Brain microvascular endothelial cell (primary cell): ENCODE data around the gene SORBS1.

ENCODE experiments used
- DNase-seq: peaks from one replicate; pipeline ENCODE4 v3.0.0-alpha.2; 2020
- H3K27ac ChIP-seq: fragments of 250-450 bp; sonication (Bioruptor Pico); 2 replicates; pipeline ENCODE4 v1.5.1; 2020; ENCODE audit warnings: mild to moderate bottlenecking, moderate library complexity
- H3K27me3 ChIP-seq: fragments of 250-450 bp; sonication (Bioruptor Pico); replicated peaks from 2 replicates; pipeline ENCODE4 v1.5.1; 2020; ENCODE audit warnings: mild to moderate bottlenecking
- H3K36me3 ChIP-seq: fragments of 250-450 bp; sonication (Bioruptor Pico); replicated peaks from 2 replicates; pipeline ENCODE4 v1.5.1; 2020; ENCODE audit warnings: mild to moderate bottlenecking
- H3K4me3 ChIP-seq: 2 replicates; pipeline ENCODE4 v1.5.1; 2011; ENCODE audit warnings: low read depth, mild to moderate bottlenecking, control low read depth, low read length, moderate library complexity
- in situ Hi-C: cut with HindIII; loops from 2 replicates; pipeline ENCODE4 v1.10.0; 2017; ENCODE audit warnings: low sequenced_read_pairs, low pct_ligation_motif_present
- TF ChIP-seq, protein P1 (sequence below): IDR thresholded peaks from 2 replicates; pipeline ENCODE4 v1.5.1; 2011; ENCODE audit warnings: low read depth, mild to moderate bottlenecking, moderate library complexity, low read length, control low read depth, inconsistent platforms; ENCODE audit errors: missing control alignments

Gene SORBS1

DNA sequence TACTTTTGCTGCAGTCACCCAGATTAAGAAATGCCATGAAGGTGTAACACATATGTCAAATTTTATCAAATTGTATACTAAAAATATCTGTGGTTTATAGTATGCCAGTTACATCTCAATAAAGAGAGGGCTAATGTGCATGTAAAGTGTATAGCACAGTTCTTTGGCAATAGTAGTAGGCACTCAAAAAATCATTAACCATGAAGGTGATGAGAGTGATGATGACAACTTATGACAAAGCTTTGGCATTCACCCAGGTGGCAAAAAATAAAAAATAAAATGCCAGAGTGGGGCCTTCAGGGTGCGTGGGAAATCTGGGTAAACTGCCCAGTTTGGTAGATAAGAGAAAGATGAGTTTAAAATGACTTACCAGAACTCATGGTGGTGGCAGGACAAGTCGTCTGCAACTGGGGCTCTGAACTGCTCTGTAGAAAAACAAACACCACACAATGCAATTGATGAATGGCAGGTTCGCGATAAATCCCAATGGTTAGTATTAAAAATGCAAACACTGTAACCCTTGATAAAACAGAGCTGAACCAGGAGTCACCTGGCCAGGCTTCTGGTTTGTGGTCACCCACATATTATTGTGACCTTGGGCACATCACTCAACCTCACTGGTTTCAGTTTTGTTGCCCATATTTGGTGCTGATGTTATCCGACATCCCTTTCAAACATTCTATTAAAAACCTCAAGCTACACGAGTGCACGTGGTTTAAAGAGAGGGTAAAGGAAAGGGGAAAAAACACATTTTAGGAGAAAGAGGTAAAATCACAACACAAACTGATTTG is 120.2 kb downstream of the SORBS1 start:
- no peak for DNase-seq
- TF ChIP-seq, protein P1, sequence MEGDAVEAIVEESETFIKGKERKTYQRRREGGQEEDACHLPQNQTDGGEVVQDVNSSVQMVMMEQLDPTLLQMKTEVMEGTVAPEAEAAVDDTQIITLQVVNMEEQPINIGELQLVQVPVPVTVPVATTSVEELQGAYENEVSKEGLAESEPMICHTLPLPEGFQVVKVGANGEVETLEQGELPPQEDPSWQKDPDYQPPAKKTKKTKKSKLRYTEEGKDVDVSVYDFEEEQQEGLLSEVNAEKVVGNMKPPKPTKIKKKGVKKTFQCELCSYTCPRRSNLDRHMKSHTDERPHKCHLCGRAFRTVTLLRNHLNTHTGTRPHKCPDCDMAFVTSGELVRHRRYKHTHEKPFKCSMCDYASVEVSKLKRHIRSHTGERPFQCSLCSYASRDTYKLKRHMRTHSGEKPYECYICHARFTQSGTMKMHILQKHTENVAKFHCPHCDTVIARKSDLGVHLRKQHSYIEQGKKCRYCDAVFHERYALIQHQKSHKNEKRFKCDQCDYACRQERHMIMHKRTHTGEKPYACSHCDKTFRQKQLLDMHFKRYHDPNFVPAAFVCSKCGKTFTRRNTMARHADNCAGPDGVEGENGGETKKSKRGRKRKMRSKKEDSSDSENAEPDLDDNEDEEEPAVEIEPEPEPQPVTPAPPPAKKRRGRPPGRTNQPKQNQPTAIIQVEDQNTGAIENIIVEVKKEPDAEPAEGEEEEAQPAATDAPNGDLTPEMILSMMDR: no peak
- H3K4me3 ChIP-seq: no peak overlapping the region
- no peaks in the 10 kb centered on the region for H3K27me3 ChIP-seq
- no peaks in the 10 kb centered on the region for H3K36me3 ChIP-seq
- in situ Hi-C loops: no loop called here
- no peak overlapping the region for H3K27ac ChIP-seq

DNA sequence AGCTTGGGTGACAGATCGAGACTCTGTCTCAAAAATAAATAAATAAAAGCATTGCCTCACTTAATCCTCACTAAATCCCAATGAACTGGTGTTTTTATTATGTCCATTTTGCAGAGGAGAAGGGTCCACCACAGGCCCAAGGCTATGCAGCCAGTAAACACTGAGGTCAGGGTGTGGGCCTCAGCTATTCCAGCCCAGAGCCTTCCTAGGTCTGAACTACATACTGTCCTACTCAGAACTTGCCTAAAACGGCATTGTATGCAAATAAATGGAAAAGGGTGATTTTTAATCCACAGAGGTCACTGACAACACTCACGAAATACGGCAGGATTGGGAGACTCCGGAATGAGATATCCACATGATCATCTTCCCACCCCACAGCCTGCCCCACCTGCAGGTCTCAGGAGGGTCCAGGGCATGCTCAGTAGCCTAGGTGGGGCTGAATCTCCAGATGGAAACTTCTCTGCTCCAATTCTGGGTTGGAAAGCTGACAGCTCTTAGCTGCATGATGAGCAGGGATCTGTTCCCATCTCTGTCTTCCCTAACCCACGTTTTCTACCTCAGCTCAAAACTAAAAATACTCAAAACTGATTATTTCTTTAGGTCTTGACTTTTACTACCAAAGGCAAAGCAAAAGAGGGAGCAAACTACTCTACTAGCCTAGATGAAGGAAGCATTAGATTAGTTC is 121.0 kb downstream of the SORBS1 start:
- TF ChIP-seq, protein P1: no peak

DNA sequence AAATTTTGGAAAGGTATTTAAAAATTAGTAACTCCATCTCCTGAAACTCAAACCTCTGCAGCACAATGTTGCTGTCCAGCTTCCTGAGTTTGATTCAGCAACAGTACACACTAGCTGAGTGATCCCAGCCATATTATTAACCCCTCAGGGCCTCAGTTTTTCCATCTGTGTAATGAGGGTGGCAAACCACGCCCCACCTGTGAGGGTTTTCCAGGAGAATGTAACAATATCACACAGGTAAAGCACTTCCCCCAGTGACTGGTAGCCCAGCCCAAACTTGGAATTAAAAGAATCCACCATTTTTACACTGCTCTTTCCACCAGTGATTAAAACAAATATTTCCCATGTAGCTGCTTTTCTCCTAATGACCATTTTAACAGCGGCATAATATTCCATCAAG is 122.4 kb downstream of the SORBS1 start:
- H3K36me3 ChIP-seq: no peaks in the 10 kb centered on the region
- H3K27ac ChIP-seq: no peak overlapping the region
- TF ChIP-seq, protein P1: no peak
- no peak overlapping the region for H3K4me3 ChIP-seq
- no peaks in the 10 kb centered on the region for H3K27me3 ChIP-seq
- DNase-seq: no peak
- in situ Hi-C loops: no loop called here

More for the DNA sequence above, 121.0 kb downstream of the SORBS1 start:
- in situ Hi-C loops: no loop called here
- Histone ChIP-seq H3K27me3 (no peaks in the 10 kb centered on the region), H3K27ac (no peak overlapping the region), H3K36me3 (no peaks in the 10 kb centered on the region), H3K4me3 (no peak overlapping the region)
- no peak for DNase-seq

DNA sequence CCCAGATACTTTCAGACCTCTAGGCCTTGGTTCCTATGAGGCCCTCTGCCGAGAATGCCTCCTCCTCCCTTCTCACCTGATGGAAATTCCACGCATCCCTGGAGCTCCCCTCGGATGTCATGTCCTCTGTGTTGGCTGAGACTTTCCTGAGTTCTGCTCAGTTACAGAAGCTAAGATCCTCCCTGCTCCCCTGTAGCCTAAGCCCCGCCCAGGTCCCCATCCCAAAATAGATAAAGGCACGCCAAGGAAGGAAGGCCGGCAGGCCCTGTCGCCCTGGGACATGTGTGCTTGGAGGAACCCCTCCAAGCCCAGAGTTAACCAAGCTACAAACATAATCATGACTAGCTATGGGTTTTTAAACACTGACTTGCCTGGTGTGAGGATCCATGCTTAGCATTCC is 123.5 kb downstream of the SORBS1 start:
- no peak overlapping the region for H3K4me3 ChIP-seq
- DNase-seq: no peak
- TF ChIP-seq, protein P1: no peak
- H3K36me3 ChIP-seq: no peaks in the 10 kb centered on the region
- H3K27me3 ChIP-seq: no peaks in the 10 kb centered on the region
- in situ Hi-C loops: no loop called here
- H3K27ac ChIP-seq: no peak overlapping the region

DNA sequence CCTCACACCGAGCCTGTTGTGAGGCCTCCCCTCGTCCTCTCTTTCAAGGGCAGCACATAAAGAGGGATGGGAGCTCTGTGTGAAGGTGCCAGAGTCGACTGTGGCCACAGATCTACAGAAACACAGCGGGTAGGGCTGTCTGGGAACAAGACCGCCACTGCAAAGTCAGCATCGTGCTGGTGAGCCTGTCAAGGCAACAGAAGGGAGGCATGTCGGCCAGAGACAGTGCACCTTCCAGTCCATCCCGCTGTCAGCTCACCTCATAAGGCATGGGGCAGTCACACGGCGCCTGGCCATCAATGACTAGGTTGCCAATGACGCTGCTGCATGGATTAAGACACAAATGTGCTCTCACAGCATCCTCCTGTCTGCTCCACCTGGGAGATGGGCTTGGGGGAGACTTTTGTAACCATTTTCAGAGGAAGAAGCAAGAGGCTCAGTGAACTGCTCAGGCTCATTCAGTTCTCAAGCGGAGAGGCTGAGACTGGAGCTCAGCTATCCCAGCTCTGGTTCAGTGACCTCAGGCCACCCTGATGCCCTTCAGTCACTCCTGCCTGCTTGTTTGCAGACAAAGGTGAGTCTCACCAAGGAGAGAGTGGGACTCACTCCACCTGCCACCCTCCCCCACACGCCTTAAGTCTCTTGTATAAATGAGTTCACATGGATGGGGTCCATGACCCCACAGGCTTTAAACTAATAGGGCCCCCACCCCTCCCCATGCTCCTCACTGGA is 125.5 kb downstream of the SORBS1 start:
- Histone ChIP-seq H3K4me3 (no peak overlapping the region), H3K27me3 (no peaks in the 10 kb centered on the region), H3K36me3 (no peaks in the 10 kb centered on the region), H3K27ac (no peak overlapping the region)
- no peak for DNase-seq
- in situ Hi-C loops: no loop called here
- TF ChIP-seq, protein P1: no peak
